WTC11 (cell line): Measurements from ENCODE around the gene CES5A. TPM values are rescaled to one million over a fixed set of nuclear protein-coding genes. Genes with fewer than 3 reads are reported as not detected.
A peak's percentile ranks its signal among the peaks of the same experiment; 100 is the strongest.

Experiments used
- ATAC-seq: fragments of 200-7000 bp; cut with Tn5 transposase; 2 replicates; pipeline ENCODE4 v1.10.0; 2021; ENCODE audit warnings: mild to moderate bottlenecking, moderate library complexity
- Bru-seq: library from RNA; stranded (reverse); fragments of 400-500 nt; gene quantifications from one replicate; lab custom pipeline; 2021; lab: Mats Ljungman, UMichigan
- CTCF ChIA-PET: fragments of 300-600 bp; sonication (Branson Sonifier 250); formaldehyde crosslinking; loops from one replicate; lab custom pipeline; 2021; ENCODE audit warnings: antibody characterized with exemption; lab: Charles Lee
- POLR2A ChIA-PET: fragments of 350-600 bp; sonication (Branson Sonifier 250); formaldehyde crosslinking; loops from one replicate; lab custom pipeline; 2021; ENCODE audit warnings: antibody characterized with exemption; lab: Charles Lee
- DNase-seq: peaks from one replicate; pipeline ENCODE4 v3.0.0; 2021; ENCODE audit warnings: low spot score
- H3K27ac Mint-ChIP-seq: 2 replicates; pipeline ENCODE4 v1.8.0; 2021; ENCODE audit warnings: mixed read lengths
- H3K27me3 Mint-ChIP-seq: 2 replicates; pipeline ENCODE4 v1.8.0; 2021; ENCODE audit warnings: low read depth, mild to moderate bottlenecking, moderate library complexity, mixed read lengths
- H3K36me3 Mint-ChIP-seq: 2 replicates; pipeline ENCODE4 v1.8.0; 2021; ENCODE audit warnings: mixed read lengths
- H3K4me1 Mint-ChIP-seq: 2 replicates; pipeline ENCODE4 v1.8.0; 2022; ENCODE audit warnings: mixed read lengths
- H3K4me3 Mint-ChIP-seq: 2 replicates; pipeline ENCODE4 v1.8.0; 2021; ENCODE audit warnings: mild to moderate bottlenecking, moderate library complexity, mixed read lengths
- H3K9me3 Mint-ChIP-seq: 2 replicates; pipeline ENCODE4 v1.8.0; 2021; ENCODE audit warnings: mixed read lengths
- ATF1 ChIP-seq: sonication (generic); formaldehyde crosslinking; IDR thresholded peaks from 2 replicates; pipeline ENCODE4 v1.8.1; 2023; ENCODE audit warnings: mild to moderate bottlenecking, moderate library complexity, missing genetic modification reagents
- ESRRA ChIP-seq: sonication (generic); formaldehyde crosslinking; IDR thresholded peaks from 2 replicates; pipeline ENCODE4 v1.8.1; 2022; ENCODE audit warnings: mild to moderate bottlenecking, missing genetic modification reagents, borderline replicate concordance
- NFATC4 ChIP-seq: fragments of 250-450 bp; sonication (Bioruptor Pico); IDR thresholded peaks from 2 replicates; pipeline ENCODE4 v1.9.0; 2021; ENCODE audit warnings: mild to moderate bottlenecking
- NFE2L1 ChIP-seq: sonication (generic); formaldehyde crosslinking; IDR thresholded peaks from 2 replicates; pipeline ENCODE4 v1.8.1; 2023; ENCODE audit warnings: missing genetic modification reagents
- TEAD1 ChIP-seq: sonication (generic); formaldehyde crosslinking; IDR thresholded peaks from 2 replicates; pipeline ENCODE4 v1.8.0; 2022; ENCODE audit warnings: mild to moderate bottlenecking, missing genetic modification reagents
- TP53 ChIP-seq: sonication (generic); formaldehyde crosslinking; IDR thresholded peaks from 2 replicates; pipeline ENCODE4 v1.8.1; 2023; ENCODE audit warnings: mild to moderate bottlenecking, missing genetic modification reagents
- ZNF121 ChIP-seq: sonication (generic); formaldehyde crosslinking; IDR thresholded peaks from 2 replicates; pipeline ENCODE4 v1.8.0; 2023; ENCODE audit warnings: missing genetic modification reagents
- ZNF263 ChIP-seq: sonication (generic); formaldehyde crosslinking; IDR thresholded peaks from 2 replicates; pipeline ENCODE4 v1.8.1; 2022; ENCODE audit warnings: low read depth, mild to moderate bottlenecking, moderate library complexity, missing genetic modification reagents
- ZNF416 ChIP-seq: fragments of 250-450 bp; sonication (Bioruptor Pico); IDR thresholded peaks from 2 replicates; pipeline ENCODE4 v1.9.0; 2021; ENCODE audit warnings: mild to moderate bottlenecking, inconsistent platforms
- long read RNA-seq, 3 experiments: library from RNA in 1 of 3; library from capped mRNA in 1 of 3; library from polyadenylated mRNA in 1 of 3; unstranded in 2 of 3; stranded (forward) in 1 of 3; transcript quantifications; one replicate each; pipeline ENCODE4 v2.0.0, GENCODE V29; 2021
- total RNA-seq: library from RNA; stranded (reverse); gene quantifications from 3 replicates; pipeline ENCODE4 v1.2.3, GENCODE V29; 2021
- TF ChIP-seq, protein P1 (sequence below): fragments of 250-450 bp; sonication (Bioruptor Pico); IDR thresholded peaks from 2 replicates; pipeline ENCODE4 v2.1.2; 2022; ENCODE audit warnings: mild to moderate bottlenecking, moderate library complexity
- TF ChIP-seq, protein P2 (sequence below): sonication (generic); formaldehyde crosslinking; conservative IDR thresholded peaks from 2 replicates; pipeline ENCODE4 v1.8.1; 2022; ENCODE audit warnings: mild to moderate bottlenecking, missing genetic modification reagents
- TF ChIP-seq, protein P3 (sequence below): sonication (generic); formaldehyde crosslinking; IDR thresholded peaks from 2 replicates; pipeline ENCODE4 v1.8.1; 2022; ENCODE audit warnings: mild to moderate bottlenecking, moderate library complexity, missing genetic modification reagents
- TF ChIP-seq, protein P4 (sequence below): fragments of 250-450 bp; sonication (Bioruptor Pico); IDR thresholded peaks from 2 replicates; pipeline ENCODE4 v1.9.0; 2021; ENCODE audit warnings: mild to moderate bottlenecking
- TF ChIP-seq, protein P5 (sequence below): sonication (generic); formaldehyde crosslinking; IDR thresholded peaks from 2 replicates; pipeline ENCODE4 v1.8.1; 2023; ENCODE audit warnings: mild to moderate bottlenecking, missing genetic modification reagents, moderate library complexity
- TF ChIP-seq, protein P6 (sequence below): fragments of 250-450 bp; sonication (Bioruptor Pico); IDR thresholded peaks from 2 replicates; pipeline ENCODE4 v1.8.0; 2021; ENCODE audit warnings: mild to moderate bottlenecking

Gene CES5A, protein sequence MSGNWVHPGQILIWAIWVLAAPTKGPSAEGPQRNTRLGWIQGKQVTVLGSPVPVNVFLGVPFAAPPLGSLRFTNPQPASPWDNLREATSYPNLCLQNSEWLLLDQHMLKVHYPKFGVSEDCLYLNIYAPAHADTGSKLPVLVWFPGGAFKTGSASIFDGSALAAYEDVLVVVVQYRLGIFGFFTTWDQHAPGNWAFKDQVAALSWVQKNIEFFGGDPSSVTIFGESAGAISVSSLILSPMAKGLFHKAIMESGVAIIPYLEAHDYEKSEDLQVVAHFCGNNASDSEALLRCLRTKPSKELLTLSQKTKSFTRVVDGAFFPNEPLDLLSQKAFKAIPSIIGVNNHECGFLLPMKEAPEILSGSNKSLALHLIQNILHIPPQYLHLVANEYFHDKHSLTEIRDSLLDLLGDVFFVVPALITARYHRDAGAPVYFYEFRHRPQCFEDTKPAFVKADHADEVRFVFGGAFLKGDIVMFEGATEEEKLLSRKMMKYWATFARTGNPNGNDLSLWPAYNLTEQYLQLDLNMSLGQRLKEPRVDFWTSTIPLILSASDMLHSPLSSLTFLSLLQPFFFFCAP
- not detected in 3 replicates for total RNA-seq
- percentile 1 among the genes with signal in this experiment for Bru-seq, nascent RNA
- long read RNA-seq, experiment 1: 0 reads
- long read RNA-seq, experiment 2: 0 reads
- long read RNA-seq, experiment 3: 0 reads

DNA sequence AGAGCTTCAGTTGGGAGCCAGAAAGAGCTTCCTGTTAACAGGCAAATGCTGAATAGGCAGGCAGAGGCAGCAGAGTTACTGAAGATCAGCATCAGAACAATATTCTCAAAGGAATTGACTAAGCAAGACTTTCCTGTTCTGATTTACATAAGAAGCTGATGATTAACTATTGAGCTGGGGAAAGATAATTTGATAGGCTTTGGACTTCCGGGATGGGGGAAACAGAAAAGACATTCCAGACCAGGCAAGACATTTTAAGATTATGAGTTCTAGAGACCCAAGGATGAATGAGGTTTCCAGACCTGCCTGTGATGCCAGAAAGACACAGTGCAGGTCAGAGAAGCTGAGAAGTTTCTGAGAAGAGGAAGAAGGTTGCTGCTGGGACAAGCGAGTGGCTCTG is at the start of gene CES5A:
Gene CES5A (minus strand): TSS at position 101 of the 400 bp plus-strand sequence. CDS start 152 bp downstream, outside the sequence.
- POLR2A ChIA-PET: no interaction called here
- H3K9me3 Mint-ChIP-seq: peaks cover 19% of the 10 kb centered on the region
- no peak for ATAC-seq
- TF ChIP-seq, protein P1, sequence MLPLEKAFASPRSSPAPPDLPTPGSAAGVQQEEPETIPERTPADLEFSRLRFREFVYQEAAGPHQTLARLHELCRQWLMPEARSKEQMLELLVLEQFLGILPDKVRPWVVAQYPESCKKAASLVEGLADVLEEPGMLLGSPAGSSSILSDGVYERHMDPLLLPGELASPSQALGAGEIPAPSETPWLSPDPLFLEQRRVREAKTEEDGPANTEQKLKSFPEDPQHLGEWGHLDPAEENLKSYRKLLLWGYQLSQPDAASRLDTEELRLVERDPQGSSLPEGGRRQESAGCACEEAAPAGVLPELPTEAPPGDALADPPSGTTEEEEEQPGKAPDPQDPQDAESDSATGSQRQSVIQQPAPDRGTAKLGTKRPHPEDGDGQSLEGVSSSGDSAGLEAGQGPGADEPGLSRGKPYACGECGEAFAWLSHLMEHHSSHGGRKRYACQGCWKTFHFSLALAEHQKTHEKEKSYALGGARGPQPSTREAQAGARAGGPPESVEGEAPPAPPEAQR (CRISPR knock-in tag): no peak
- no peak for TF ChIP-seq TP53 (CRISPR knock-in tag)
- TF ChIP-seq, protein P2, sequence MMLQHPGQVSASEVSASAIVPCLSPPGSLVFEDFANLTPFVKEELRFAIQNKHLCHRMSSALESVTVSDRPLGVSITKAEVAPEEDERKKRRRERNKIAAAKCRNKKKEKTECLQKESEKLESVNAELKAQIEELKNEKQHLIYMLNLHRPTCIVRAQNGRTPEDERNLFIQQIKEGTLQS (CRISPR knock-in tag): no peak
- no peak for TF ChIP-seq ATF1 (CRISPR knock-in tag)
- no peak for TF ChIP-seq ZNF121
- no peak for TF ChIP-seq ZNF263 (CRISPR knock-in tag)
- no peak for TF ChIP-seq NFATC4
- H3K4me1 Mint-ChIP-seq: no peaks in the 10 kb centered on the region
- CTCF ChIA-PET: no interaction called here
- no peaks in the 10 kb centered on the region; the same call in 1 of the 2 replicates for H3K27me3 Mint-ChIP-seq
- DNase-seq: no peak
- H3K4me3 Mint-ChIP-seq: no peak within 1 kb of the TSS
- H3K27ac Mint-ChIP-seq: no peak within 1 kb of the TSS
- 0 out of 2 replicates have a peak, but pooled peaks cover 9% of the 10 kb centered on the region for H3K36me3 Mint-ChIP-seq

DNA sequence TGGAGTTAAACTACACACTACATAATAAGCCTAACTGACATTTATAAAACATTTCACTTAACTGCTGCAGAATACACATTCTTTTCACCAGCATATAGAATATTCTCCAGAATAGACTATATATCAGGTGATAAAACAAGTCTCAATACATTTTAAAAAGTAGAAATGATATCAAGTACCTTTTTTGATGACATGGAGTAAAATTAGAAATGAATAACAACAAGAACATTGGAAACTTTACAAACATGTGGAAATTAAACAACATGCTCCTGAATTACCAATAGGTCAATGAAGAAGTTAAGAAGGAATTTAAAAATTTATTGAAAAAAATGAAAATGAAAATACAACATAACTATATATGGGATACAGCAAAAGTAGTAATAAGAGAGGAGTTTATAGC is 47.5 kb upstream of the CES5A start:
- H3K27ac Mint-ChIP-seq: no peak overlapping the region
- ChIA-PET CTCF (no interaction called here), POLR2A (no interaction called here)
- peaks cover 3% of the 10 kb centered on the region; the same call in 1 of the 2 replicates for H3K27me3 Mint-ChIP-seq
- TF ChIP-seq NFE2L1 (no peak), TP53 (CRISPR knock-in tag) (no peak), ESRRA (no peak), ATF1 (CRISPR knock-in tag) (no peak), ZNF416 (no peak), TEAD1 (CRISPR knock-in tag) (no peak)
- TF ChIP-seq, protein P3, sequence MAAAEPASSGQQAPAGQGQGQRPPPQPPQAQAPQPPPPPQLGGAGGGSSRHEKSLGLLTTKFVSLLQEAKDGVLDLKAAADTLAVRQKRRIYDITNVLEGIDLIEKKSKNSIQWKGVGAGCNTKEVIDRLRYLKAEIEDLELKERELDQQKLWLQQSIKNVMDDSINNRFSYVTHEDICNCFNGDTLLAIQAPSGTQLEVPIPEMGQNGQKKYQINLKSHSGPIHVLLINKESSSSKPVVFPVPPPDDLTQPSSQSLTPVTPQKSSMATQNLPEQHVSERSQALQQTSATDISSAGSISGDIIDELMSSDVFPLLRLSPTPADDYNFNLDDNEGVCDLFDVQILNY (CRISPR knock-in tag): no peak
- TF ChIP-seq, protein P1 (CRISPR knock-in tag): no peak
- TF ChIP-seq, protein P4, sequence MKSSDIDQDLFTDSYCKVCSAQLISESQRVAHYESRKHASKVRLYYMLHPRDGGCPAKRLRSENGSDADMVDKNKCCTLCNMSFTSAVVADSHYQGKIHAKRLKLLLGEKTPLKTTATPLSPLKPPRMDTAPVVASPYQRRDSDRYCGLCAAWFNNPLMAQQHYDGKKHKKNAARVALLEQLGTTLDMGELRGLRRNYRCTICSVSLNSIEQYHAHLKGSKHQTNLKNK (CRISPR knock-in tag): no peak
- TF ChIP-seq, protein P5, sequence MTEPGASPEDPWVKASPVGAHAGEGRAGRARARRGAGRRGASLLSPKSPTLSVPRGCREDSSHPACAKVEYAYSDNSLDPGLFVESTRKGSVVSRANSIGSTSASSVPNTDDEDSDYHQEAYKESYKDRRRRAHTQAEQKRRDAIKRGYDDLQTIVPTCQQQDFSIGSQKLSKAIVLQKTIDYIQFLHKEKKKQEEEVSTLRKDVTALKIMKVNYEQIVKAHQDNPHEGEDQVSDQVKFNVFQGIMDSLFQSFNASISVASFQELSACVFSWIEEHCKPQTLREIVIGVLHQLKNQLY (CRISPR knock-in tag): no peak
- TF ChIP-seq, protein P6, sequence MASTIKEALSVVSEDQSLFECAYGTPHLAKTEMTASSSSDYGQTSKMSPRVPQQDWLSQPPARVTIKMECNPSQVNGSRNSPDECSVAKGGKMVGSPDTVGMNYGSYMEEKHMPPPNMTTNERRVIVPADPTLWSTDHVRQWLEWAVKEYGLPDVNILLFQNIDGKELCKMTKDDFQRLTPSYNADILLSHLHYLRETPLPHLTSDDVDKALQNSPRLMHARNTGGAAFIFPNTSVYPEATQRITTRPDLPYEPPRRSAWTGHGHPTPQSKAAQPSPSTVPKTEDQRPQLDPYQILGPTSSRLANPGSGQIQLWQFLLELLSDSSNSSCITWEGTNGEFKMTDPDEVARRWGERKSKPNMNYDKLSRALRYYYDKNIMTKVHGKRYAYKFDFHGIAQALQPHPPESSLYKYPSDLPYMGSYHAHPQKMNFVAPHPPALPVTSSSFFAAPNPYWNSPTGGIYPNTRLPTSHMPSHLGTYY (CRISPR knock-in tag): no peak
- H3K9me3 Mint-ChIP-seq: 0 out of 2 replicates have a peak, but pooled peaks cover 4% of the 10 kb centered on the region
- H3K4me1 Mint-ChIP-seq: no peaks in the 10 kb centered on the region
- no peak overlapping the region for H3K4me3 Mint-ChIP-seq
- H3K36me3 Mint-ChIP-seq: no peaks in the 10 kb centered on the region
- no peak for ATAC-seq
- DNase-seq: no peak
